NB4 (cell line): ENCODE data around the gene LAMTOR5.

Experiments
- POLR2A ChIP-seq: IDR thresholded peaks from 2 replicates; pipeline ENCODE4 v1.6.1; 2011; ENCODE audit warnings: mild to moderate bottlenecking; ENCODE audit not compliant: insufficient read length; ENCODE audit errors: extremely low read depth
- TF ChIP-seq, protein P1 (sequence below): IDR thresholded peaks from one replicate; pipeline ENCODE4 v1.5.1; 2012; ENCODE audit warnings: low read depth, low read length
- TF ChIP-seq, protein P2 (sequence below): IDR thresholded peaks from 2 replicates; pipeline ENCODE4 v1.6.1; 2011; ENCODE audit warnings: low read depth, low read length

DNA sequence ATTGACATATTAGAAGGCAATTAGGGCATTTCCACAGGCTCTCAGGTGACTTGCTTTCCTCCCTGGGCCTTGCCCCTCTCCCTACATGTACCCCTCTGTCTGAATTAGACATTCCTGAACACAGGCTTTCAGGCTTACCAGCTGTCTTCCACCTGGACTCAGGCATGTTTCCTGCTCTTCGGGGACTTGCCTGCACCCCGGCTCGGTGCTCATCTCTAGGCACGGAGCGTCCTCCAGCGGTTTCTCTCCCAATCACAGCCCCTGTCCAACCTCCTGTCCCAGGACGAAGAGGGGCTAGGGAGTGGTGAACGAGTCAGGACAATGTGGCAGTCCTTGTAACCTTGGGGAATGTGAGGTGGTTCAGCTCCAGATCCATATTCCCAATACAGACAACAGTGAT, 47.7 kb upstream of the LAMTOR5 start:
- no peak for TF ChIP-seq POLR2A
- TF ChIP-seq, protein P1, sequence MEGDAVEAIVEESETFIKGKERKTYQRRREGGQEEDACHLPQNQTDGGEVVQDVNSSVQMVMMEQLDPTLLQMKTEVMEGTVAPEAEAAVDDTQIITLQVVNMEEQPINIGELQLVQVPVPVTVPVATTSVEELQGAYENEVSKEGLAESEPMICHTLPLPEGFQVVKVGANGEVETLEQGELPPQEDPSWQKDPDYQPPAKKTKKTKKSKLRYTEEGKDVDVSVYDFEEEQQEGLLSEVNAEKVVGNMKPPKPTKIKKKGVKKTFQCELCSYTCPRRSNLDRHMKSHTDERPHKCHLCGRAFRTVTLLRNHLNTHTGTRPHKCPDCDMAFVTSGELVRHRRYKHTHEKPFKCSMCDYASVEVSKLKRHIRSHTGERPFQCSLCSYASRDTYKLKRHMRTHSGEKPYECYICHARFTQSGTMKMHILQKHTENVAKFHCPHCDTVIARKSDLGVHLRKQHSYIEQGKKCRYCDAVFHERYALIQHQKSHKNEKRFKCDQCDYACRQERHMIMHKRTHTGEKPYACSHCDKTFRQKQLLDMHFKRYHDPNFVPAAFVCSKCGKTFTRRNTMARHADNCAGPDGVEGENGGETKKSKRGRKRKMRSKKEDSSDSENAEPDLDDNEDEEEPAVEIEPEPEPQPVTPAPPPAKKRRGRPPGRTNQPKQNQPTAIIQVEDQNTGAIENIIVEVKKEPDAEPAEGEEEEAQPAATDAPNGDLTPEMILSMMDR = no peak
- TF ChIP-seq, protein P2, sequence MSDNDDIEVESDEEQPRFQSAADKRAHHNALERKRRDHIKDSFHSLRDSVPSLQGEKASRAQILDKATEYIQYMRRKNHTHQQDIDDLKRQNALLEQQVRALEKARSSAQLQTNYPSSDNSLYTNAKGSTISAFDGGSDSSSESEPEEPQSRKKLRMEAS = no peak
